HFF-Myc (cell line): ENCODE data around the gene NAV2.

Experiments
- DNase-seq: peaks from one replicate; pipeline ENCODE4 v3.0.0-alpha.2; 2011; ENCODE audit warnings: low read depth; ENCODE audit errors: extremely low read depth
- H3K4me3 ChIP-seq: replicated peaks from 2 replicates; pipeline ENCODE4 v1.5.1; 2011; ENCODE audit warnings: low read depth, mild to moderate bottlenecking, control low read depth, low read length
- CTCF ChIP-seq: IDR thresholded peaks from 2 replicates; pipeline ENCODE4 v1.5.1; 2012; ENCODE audit warnings: mild to moderate bottlenecking, low read depth, low read length, control low read depth; ENCODE audit errors: missing control alignments

NAV2 gene

GRCh38 chr11:20137637-20138036, 425.0 kb downstream of the NAV2 start:
- no peak for DNase-seq
- no peak for TF ChIP-seq CTCF
- H3K4me3 ChIP-seq = no peak overlapping the region

GRCh38 chr11:20138707-20139106, 426.1 kb downstream of the NAV2 start:
- no peak for DNase-seq
- TF ChIP-seq CTCF = no peak
- no peak overlapping the region for H3K4me3 ChIP-seq

- TF ChIP-seq CTCF = no peak
- H3K4me3 ChIP-seq = no peak overlapping the region
- no peak for DNase-seq
Measured at GRCh38 chr11:20154381-20154780, 441.7 kb downstream of the NAV2 start.

- H3K4me3 ChIP-seq = no peak overlapping the region
- no peak for TF ChIP-seq CTCF
- DNase-seq = no peak
Measured at GRCh38 chr11:20155683-20156279, 443.1 kb downstream of the NAV2 start.

- no peak overlapping the region for H3K4me3 ChIP-seq
- no peak for DNase-seq
- TF ChIP-seq CTCF = no peak
Measured at GRCh38 chr11:20156280-20156875, 443.7 kb downstream of the NAV2 start.

GRCh38 chr11:20156876-20157613, 444.4 kb downstream of the NAV2 start:
- no peak for TF ChIP-seq CTCF
- H3K4me3 ChIP-seq = no peak overlapping the region
- no peak for DNase-seq
